Prostate gland (tissue), 2 donors: Measurements from ENCODE around the gene EFR3B.

Source experiments
- POLR2A ChIP-seq: fragments of 450-650 bp; IDR thresholded peaks from one replicate; pipeline ENCODE4 v1.6.1; 2016; ENCODE audit warnings: antibody characterized with exemption, mild to moderate bottlenecking
- POLR2AphosphoS5 ChIP-seq: sonication (generic); formaldehyde crosslinking; IDR thresholded peaks from one replicate; pipeline ENCODE4 v1.6.1; 2017; ENCODE audit warnings: antibody characterized with exemption
- TF ChIP-seq, protein P1 (sequence below), 4 experiments: fragments of 200-600 bp in 2 of 4; fragments of 450-650 bp in 2 of 4; sonication (generic) in 2 of 4; IDR thresholded peaks; 1 replicate in 3 of 4; 2 replicates in 1 of 4; pipeline ENCODE4 v1.5.1; 2016 to 2019; ENCODE audit warnings: antibody characterized with exemption in 4 of 4, mild to moderate bottlenecking in 2 of 4, moderate library complexity in 2 of 4

DNA sequence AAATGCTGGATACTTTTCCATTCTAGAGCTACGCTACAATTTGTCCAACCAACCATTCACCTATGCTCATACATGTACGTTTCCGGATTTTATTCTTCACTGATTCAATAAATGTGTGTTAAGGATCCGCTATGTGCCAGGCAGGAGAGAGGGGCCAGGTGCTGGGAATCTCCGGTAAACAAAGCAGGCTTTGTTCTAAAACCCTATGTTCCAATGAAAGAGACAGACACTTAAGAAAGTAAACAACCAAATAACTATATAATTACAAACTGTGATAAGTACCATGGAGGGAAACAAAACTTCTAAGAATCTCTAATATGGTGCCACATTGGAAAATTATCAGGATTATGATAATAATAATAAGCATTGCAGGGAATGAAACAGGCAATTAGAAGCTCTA is 148.7 kb downstream of the EFR3B start:
- no peak for TF ChIP-seq POLR2AphosphoS5
- TF ChIP-seq, protein P1, sequence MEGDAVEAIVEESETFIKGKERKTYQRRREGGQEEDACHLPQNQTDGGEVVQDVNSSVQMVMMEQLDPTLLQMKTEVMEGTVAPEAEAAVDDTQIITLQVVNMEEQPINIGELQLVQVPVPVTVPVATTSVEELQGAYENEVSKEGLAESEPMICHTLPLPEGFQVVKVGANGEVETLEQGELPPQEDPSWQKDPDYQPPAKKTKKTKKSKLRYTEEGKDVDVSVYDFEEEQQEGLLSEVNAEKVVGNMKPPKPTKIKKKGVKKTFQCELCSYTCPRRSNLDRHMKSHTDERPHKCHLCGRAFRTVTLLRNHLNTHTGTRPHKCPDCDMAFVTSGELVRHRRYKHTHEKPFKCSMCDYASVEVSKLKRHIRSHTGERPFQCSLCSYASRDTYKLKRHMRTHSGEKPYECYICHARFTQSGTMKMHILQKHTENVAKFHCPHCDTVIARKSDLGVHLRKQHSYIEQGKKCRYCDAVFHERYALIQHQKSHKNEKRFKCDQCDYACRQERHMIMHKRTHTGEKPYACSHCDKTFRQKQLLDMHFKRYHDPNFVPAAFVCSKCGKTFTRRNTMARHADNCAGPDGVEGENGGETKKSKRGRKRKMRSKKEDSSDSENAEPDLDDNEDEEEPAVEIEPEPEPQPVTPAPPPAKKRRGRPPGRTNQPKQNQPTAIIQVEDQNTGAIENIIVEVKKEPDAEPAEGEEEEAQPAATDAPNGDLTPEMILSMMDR (IDR thresholded peaks at IDR 0.05): no peak
- TF ChIP-seq POLR2A: no peak
